Common myeloid progenitor, CD34-positive (primary cell): ENCODE measurements around the gene WRAP73.

Experiments
- CTCF ChIA-PET: fragments of 350-600 bp; sonication (Branson Sonifier 250); formaldehyde crosslinking; loops from one replicate; lab custom pipeline; 2021; ENCODE audit warnings: antibody characterized with exemption; lab: Charles Lee
- POLR2A ChIA-PET: fragments of 350-600 bp; sonication (Branson Sonifier 250); formaldehyde crosslinking; loops from one replicate; lab custom pipeline; 2021; ENCODE audit warnings: antibody characterized with exemption; lab: Charles Lee
- DNase-seq, 3 donors: peaks; one replicate each; pipeline versions ENCODE4 v3.0.0 to v3.0.0-alpha.2; 2013
- H3K27ac ChIP-seq, 2 experiments: 1 replicate in 1 of 2; 2 replicates in 1 of 2; pipeline ENCODE4 v1.7.0; 2013; ENCODE audit warnings: inconsistent platforms in 2 of 2, low read length in 2 of 2, mild to moderate bottlenecking in 2 of 2, low read depth in 1 of 2, moderate library complexity in 1 of 2; ENCODE audit not compliant: severe bottlenecking in 2 of 2, insufficient read depth in 1 of 2, poor library complexity in 1 of 2
- H3K27me3 ChIP-seq, 5 experiments: replicated peaks in 2 of 5; 1 replicate in 3 of 5; 2 replicates in 2 of 5; pipeline versions ENCODE4 v1.6.1 to v1.7.0; 2013; ENCODE audit warnings: low read length in 4 of 5, mild to moderate bottlenecking in 2 of 5, moderate library complexity in 2 of 5, inconsistent platforms in 1 of 5; ENCODE audit not compliant: insufficient read depth in 5 of 5, control insufficient read depth in 4 of 5
- H3K36me3 ChIP-seq, 4 experiments: 1 replicate in 2 of 4; 2 replicates in 2 of 4; pipeline versions ENCODE4 v1.6.1 to v1.7.0; 2013; ENCODE audit warnings: low read length in 3 of 4, control low read depth in 1 of 4, mild to moderate bottlenecking in 1 of 4; ENCODE audit not compliant: control insufficient read depth in 4 of 4, insufficient read depth in 4 of 4
- H3K4me1 ChIP-seq, 4 experiments: 1 replicate in 3 of 4; 2 replicates in 1 of 4; pipeline versions ENCODE4 v1.6.1 to v1.7.1; 2013; ENCODE audit warnings: low read length in 3 of 4, mild to moderate bottlenecking in 3 of 4, control low read depth in 1 of 4, inconsistent platforms in 1 of 4, moderate library complexity in 1 of 4; ENCODE audit not compliant: control insufficient read depth in 4 of 4, insufficient read depth in 4 of 4; ENCODE audit errors: control extremely low read depth in 1 of 4
- H3K4me3 ChIP-seq, 7 experiments: 1 replicate in 4 of 7; 2 replicates in 3 of 7; pipeline versions ENCODE4 v1.5.1 to v1.7.0; 2013; ENCODE audit warnings: mild to moderate bottlenecking in 7 of 7, low read length in 6 of 7, moderate library complexity in 6 of 7, inconsistent platforms in 2 of 7, low read depth in 2 of 7, control low read depth in 1 of 7; ENCODE audit not compliant: insufficient read depth in 4 of 7, control insufficient read depth in 1 of 7; ENCODE audit errors: extremely low read depth in 1 of 7
- H3K9me3 ChIP-seq, 5 experiments: 1 replicate in 4 of 5; 2 replicates in 1 of 5; pipeline versions ENCODE4 v1.6.1 to v1.7.1; 2013; ENCODE audit warnings: low read length in 4 of 5, mild to moderate bottlenecking in 2 of 5, inconsistent platforms in 1 of 5, low read depth in 1 of 5, moderate library complexity in 1 of 5; ENCODE audit not compliant: control insufficient read depth in 4 of 5, insufficient read depth in 2 of 5; ENCODE audit errors: control extremely low read depth in 1 of 5
- WGBS: methylation state at CpG from one replicate; pipeline ENCODE4 v1.1.5; 2013; ENCODE audit not compliant: insufficient coverage; 5-methylcytosine and 5-hydroxymethylcytosine counted together

The WRAP73 gene

DNA sequence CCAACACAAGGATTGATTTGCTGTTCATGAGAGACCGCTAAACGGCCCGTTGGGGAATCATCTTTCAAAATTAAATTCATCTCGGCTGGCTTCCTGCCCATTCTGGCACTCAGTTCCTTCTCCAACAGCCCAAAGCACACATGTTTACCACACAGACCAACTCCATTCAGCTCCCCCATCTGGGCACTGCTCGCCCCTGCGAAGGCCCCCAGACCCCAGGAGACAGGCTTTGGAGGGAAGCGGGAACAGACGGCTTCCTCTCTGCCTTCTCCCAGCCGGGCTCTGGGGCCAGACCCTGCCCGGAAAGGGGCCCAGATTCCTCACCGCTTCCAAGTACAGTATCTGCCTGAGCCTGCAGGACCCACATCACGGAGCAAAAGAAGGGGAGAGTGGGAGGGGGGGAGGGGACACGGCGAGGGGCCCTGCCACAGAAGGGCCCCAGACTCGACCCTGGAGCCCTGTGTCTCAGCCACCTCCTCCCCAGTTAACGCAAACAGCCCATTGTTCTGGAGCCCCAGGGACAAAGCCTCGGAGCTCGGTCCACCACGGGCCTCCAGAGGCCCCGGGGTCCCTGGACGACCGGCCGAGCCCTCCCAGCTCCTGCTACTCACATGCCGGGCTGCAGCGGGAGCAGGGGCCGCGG, 39.3 kb downstream of the WRAP73 start:
- Histone ChIP-seq H3K36me3 (peaks cover 0 to 18% (median 9%) of the 10 kb centered on the region in 4 experiments), H3K27ac (no peak overlapping the region), H3K4me1 (peaks cover 2 to 40% (median 38%) of the 10 kb centered on the region in 4 experiments), H3K4me3 (peak overlapping the region; percentile 39 to 79 (median 71)), H3K27me3 (peaks cover 0 to 3% (median 0%) of the 10 kb centered on the region in 5 experiments), H3K9me3 (no peaks in the 10 kb centered on the region)
- POLR2A ChIA-PET = interaction anchor here (0.6 kb wide), 1 partner anchor 46 kb away, joined by 4 read pairs; no protein-coding TSS in a partner anchor
- DNase-seq = peak; percentile 62 to 80 (median 79)
- CTCF ChIA-PET = interaction anchor here (1.8 kb wide), 1 partner anchor 8 kb away, joined by 6 read pairs; no protein-coding TSS in a partner anchor
- 2% methylated on average over 21 of the region's 27 CpGs for WGBS

- peaks cover 0 to 3% (median 0%) of the 10 kb centered on the region in 5 experiments for H3K27me3 ChIP-seq
- no peaks in the 10 kb centered on the region for H3K9me3 ChIP-seq
- WGBS = 50% methylated on average over 19 of the region's 24 CpGs
- peaks cover 2 to 40% (median 38%) of the 10 kb centered on the region in 4 experiments for H3K4me1 ChIP-seq
- POLR2A ChIA-PET = interaction anchor here (0.6 kb wide), 1 partner anchor 46 kb away, joined by 4 read pairs; no protein-coding TSS in a partner anchor
- H3K27ac ChIP-seq = no peak overlapping the region
- H3K36me3 ChIP-seq = peaks cover 0 to 21% (median 9%) of the 10 kb centered on the region in 4 experiments
- no peak for DNase-seq
- CTCF ChIA-PET = interaction anchor here (1.8 kb wide), 1 partner anchor 9 kb away, joined by 6 read pairs; no protein-coding TSS in a partner anchor
- peak overlapping the region in 6 of 7 experiments; percentile 53 to 79 (median 74) for H3K4me3 ChIP-seq
These were observed 40.0 kb downstream of the WRAP73 start for GRCh38 chr1:3609769-3610526.

DNA sequence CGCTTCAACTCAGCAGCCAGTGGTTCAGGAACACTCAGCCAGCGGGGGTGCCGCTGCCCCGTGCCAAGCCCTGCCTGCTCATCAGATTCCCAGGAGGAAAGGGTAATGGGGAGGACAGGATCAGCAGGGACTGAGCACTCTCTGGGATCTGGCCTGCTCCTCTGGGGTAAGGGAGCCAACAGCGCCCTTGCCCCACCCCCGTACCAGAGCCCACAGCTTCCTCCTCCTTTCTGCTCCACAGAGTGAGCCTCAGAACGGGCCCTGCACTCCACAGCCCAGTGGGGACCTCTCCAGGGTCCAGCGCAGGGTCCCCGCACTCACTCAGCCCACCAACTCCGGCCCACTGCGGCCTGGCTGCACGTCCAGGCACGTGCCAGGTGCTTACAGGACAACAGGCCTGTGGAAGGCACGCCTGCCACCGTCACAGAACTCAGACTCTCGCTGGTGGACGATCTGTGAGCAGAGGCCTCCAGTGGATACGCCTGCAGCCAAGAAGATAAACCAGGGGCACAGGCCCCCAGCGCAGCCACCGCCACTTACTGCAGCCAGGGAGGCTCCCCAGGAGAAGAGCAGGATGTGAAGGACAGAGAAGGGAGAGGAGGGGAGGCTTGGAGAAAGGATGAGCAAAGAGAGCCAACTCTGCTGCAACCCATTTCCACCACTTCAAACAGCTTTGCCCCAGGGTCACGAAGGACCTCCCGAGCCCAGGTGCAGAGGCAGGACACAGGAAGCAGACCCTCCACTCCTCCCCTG, 40.7 kb downstream of the WRAP73 start:
- Histone ChIP-seq H3K4me3 (peak overlapping the region in 5 of 7 experiments; percentile 3 to 79 (median 71)), H3K36me3 (peaks cover 0 to 25% (median 9%) of the 10 kb centered on the region in 4 experiments), H3K9me3 (no peaks in the 10 kb centered on the region), H3K27me3 (peaks cover 0 to 3% (median 0%) of the 10 kb centered on the region in 5 experiments), H3K27ac (peak overlapping the region in 1 of 2 experiments; percentile 25), H3K4me1 (peaks cover 2 to 40% (median 38%) of the 10 kb centered on the region in 4 experiments)
- ChIA-PET POLR2A (no interaction called here), CTCF (interaction anchor here (1.3 to 1.8 kb wide), 4 partner anchors 10 to 156 kb away, joined by 5 to 6 read pairs (median 5); no protein-coding TSS in a partner anchor)
- peak in 1 of 3 donors; percentile 44 for DNase-seq
- 36% methylated on average over 14 of the region's 22 CpGs for WGBS

DNA sequence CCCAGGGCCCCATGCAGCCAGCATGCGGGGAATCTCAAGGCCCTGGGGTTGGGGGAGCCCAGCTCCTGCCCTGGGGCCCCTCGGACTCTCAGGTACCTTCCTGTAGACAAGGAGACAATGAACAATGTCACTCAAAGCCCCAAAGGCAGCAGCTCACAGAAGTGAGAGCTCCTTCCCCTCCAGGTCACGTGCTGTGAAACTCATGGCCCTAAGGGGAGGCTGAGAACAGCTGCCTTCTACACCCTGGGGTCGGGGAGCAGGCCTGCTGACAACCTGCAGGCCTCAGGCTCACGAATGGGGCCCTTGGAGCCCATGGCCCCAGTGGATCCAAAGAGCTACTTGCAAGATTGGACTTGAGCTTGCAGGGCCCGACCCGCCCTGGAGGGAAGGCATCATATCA, 41.7 kb downstream of the WRAP73 start:
- no peak for DNase-seq
- 87% methylated on average over 6 of the region's 7 CpGs for WGBS
- H3K4me1 ChIP-seq = peaks cover 2 to 40% (median 38%) of the 10 kb centered on the region in 4 experiments
- H3K36me3 ChIP-seq = peaks cover 0 to 25% (median 10%) of the 10 kb centered on the region in 4 experiments
- no peak overlapping the region for H3K27ac ChIP-seq
- ChIA-PET CTCF (interaction anchor here (1.2 to 2.9 kb wide), 5 partner anchors 11 to 155 kb away, joined by 5 to 9 read pairs (median 5); no protein-coding TSS in a partner anchor), POLR2A (no interaction called here)
- peaks cover 0 to 3% (median 0%) of the 10 kb centered on the region in 5 experiments for H3K27me3 ChIP-seq
- no peaks in the 10 kb centered on the region for H3K9me3 ChIP-seq
- no peak overlapping the region for H3K4me3 ChIP-seq

GRCh38 chr1:3607703-3608065, 42.2 kb downstream of the WRAP73 start:
- DNase-seq = no peak
- POLR2A ChIA-PET = no interaction called here
- Histone ChIP-seq H3K27ac (no peak overlapping the region), H3K27me3 (peaks cover 0 to 3% (median 0%) of the 10 kb centered on the region in 5 experiments), H3K9me3 (no peaks in the 10 kb centered on the region), H3K36me3 (peaks cover 0 to 25% (median 10%) of the 10 kb centered on the region in 4 experiments), H3K4me1 (peaks cover 2 to 41% (median 39%) of the 10 kb centered on the region in 4 experiments), H3K4me3 (no peak overlapping the region)
- 95% methylated on average over 17 of the region's 18 CpGs for WGBS
- CTCF ChIA-PET = interaction anchor here (1.2 to 2.9 kb wide), 4 partner anchors 14 to 155 kb away, joined by 5 to 9 read pairs (median 5); no protein-coding TSS in a partner anchor
